Measurements from ENCODE around the gene CFAP298.
"Not testable (repeated sequence)": the region's sequence is repeated elsewhere in the genome, so short reads cannot be mapped to it uniquely, and the experiment has no call there.

CFAP298 gene

GRCh38 chr21:32566741-32567389 lies 45.3 kb downstream of the CFAP298 start:
- no peak for DNase-seq (ENCODE audit: low spot score)

- no peak for DNase-seq (ENCODE audit: low spot score)
Measured at GRCh38 chr21:32565856-32566465, 46.2 kb downstream of the CFAP298 start.

- no peak for DNase-seq (ENCODE audit: low spot score)
Measured at GRCh38 chr21:32562915-32563314, 49.3 kb downstream of the CFAP298 start.

GRCh38 chr21:32562426-32562825 lies 49.8 kb downstream of the CFAP298 start:
- DNase-seq (ENCODE audit: low spot score) = no peak

GRCh38 chr21:32561476-32561875 lies 50.7 kb downstream of the CFAP298 start:
- not testable (repeated sequence) for DNase-seq (ENCODE audit: low spot score)

GRCh38 chr21:32560896-32561295 lies 51.3 kb downstream of the CFAP298 start:
- no peak for DNase-seq (ENCODE audit: low spot score)

GRCh38 chr21:32559006-32559610 lies 53.1 kb downstream of the CFAP298 start:
- no peak for DNase-seq (ENCODE audit: low spot score)

- DNase-seq (ENCODE audit: low spot score) = no peak
Measured at GRCh38 chr21:32558106-32558505, 54.1 kb downstream of the CFAP298 start.

- no peak for DNase-seq (ENCODE audit: low spot score)
Measured at GRCh38 chr21:32554832-32555638, 57.1 kb downstream of the CFAP298 start.

GRCh38 chr21:32549886-32550285 lies 62.3 kb downstream of the CFAP298 start:
- DNase-seq (ENCODE audit: low spot score) = no peak

- DNase-seq (ENCODE audit: low spot score) = no peak
Measured at GRCh38 chr21:32549440-32549839, 62.7 kb downstream of the CFAP298 start.
